HCT116 (cell line): ENCODE measurements around the gene NRCAM.

Experiments used
- EGR1 ChIP-seq: IDR thresholded peaks from 2 replicates; pipeline ENCODE4 v1.6.1; 2012; ENCODE audit warnings: low read depth
- ELF1 ChIP-seq: IDR thresholded peaks from 2 replicates; pipeline ENCODE4 v1.6.1; 2012; ENCODE audit warnings: low read depth, borderline replicate concordance
- EZH2 ChIP-seq: fragments of 200-600 bp; sonication (generic); IDR thresholded peaks from 2 replicates; pipeline ENCODE4 v1.6.1; 2017; ENCODE audit warnings: antibody characterized with exemption, mixed run types
- POLR2A ChIP-seq: IDR thresholded peaks from 2 replicates; pipeline ENCODE4 v1.7.0; 2011; ENCODE audit warnings: borderline replicate concordance; ENCODE audit not compliant: insufficient read depth, insufficient read length; ENCODE audit errors: extremely low read depth
- POLR2AphosphoS5 ChIP-seq: IDR thresholded peaks from 2 replicates; pipeline ENCODE4 v1.6.1; 2011; ENCODE audit warnings: mild to moderate bottlenecking, low read depth, low read length, moderate library complexity
- RAD21 ChIP-seq: IDR thresholded peaks from 2 replicates; pipeline ENCODE4 v1.6.1; 2012; ENCODE audit warnings: low read depth, mild to moderate bottlenecking
- SIN3A ChIP-seq: IDR thresholded peaks from 2 replicates; pipeline ENCODE4 v1.6.1; 2012; ENCODE audit warnings: low read depth
- SP1 ChIP-seq: IDR thresholded peaks from 2 replicates; pipeline ENCODE4 v1.6.1; 2012; ENCODE audit warnings: low read depth
- YY1 ChIP-seq: IDR thresholded peaks from 2 replicates; pipeline ENCODE4 v1.6.1; 2011; ENCODE audit warnings: low read length, low read depth, moderate library complexity, mild to moderate bottlenecking; ENCODE audit not compliant: insufficient replicate concordance; ENCODE audit errors: extremely low read depth
- ZNF274 ChIP-seq: fragments of 200-500 bp; sonication (Bioruptor generic); IDR thresholded peaks from 2 replicates; pipeline ENCODE4 v1.6.1; 2014; ENCODE audit warnings: mild to moderate bottlenecking, low read depth, low read length, inconsistent platforms
- TF ChIP-seq, protein P1 (sequence below), 3 experiments: fragments of 200-600 bp in 1 of 3; sonication (generic) in 1 of 3; IDR thresholded peaks in 2 of 3; conservative IDR thresholded peaks in 1 of 3; 2 replicates each; pipeline ENCODE4 v1.5.1; 2012 to 2017; ENCODE audit warnings: low read depth in 2 of 3, low read length in 2 of 3, antibody characterized with exemption in 1 of 3, borderline replicate concordance in 1 of 3, control low read depth in 1 of 3, mild to moderate bottlenecking in 1 of 3, mixed read lengths in 1 of 3, mixed run types in 1 of 3, moderate library complexity in 1 of 3; ENCODE audit not compliant: insufficient read depth in 1 of 3
- TF ChIP-seq, protein P2 (sequence below): IDR thresholded peaks from 2 replicates; pipeline ENCODE4 v1.6.1; 2012; ENCODE audit warnings: low read depth

DNA sequence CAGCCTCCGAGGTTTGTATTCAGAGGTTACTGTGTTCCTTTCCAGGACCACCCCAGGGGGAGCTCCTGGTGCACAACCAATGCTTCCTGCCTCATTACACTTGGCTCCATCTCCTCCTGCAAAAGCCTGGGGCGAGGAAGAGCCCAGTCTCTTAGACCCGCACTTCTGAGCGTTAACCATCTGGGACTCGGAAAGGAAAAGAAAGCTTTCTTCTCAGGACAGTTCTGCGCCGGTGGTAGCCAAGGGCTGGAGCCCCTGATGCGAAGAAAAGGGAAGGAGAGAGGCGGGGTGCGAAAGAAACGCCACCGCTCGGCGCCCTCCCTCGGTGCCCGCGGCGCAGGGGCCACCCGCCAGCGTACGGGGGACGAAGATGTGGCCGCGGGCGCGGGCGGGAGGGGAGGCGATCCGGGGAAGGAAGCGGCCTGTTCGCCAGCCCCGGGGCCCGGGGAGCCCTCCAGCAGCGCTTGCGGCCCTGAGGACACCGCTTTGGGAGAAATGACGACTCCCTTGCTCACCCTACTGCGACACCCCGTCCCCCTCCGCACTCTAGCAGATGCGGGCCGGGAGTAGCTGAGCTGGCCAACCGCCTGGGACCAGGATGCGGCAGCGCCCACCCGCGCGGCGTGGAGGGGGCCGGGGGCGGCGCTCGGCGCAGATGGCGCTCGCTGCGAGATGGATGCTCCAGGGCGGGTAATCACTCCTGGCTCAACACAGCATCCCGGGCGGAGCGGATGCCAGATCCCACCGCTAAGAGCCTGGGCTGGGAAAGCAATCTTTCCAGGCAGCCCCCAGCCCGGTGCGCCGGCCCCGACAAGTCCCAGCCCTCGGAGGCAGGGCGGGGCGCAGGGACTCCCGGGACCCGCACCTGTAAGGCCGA, 1.3 kb downstream of the NRCAM start:
- no peak for TF ChIP-seq SP1
- TF ChIP-seq, protein P1, sequence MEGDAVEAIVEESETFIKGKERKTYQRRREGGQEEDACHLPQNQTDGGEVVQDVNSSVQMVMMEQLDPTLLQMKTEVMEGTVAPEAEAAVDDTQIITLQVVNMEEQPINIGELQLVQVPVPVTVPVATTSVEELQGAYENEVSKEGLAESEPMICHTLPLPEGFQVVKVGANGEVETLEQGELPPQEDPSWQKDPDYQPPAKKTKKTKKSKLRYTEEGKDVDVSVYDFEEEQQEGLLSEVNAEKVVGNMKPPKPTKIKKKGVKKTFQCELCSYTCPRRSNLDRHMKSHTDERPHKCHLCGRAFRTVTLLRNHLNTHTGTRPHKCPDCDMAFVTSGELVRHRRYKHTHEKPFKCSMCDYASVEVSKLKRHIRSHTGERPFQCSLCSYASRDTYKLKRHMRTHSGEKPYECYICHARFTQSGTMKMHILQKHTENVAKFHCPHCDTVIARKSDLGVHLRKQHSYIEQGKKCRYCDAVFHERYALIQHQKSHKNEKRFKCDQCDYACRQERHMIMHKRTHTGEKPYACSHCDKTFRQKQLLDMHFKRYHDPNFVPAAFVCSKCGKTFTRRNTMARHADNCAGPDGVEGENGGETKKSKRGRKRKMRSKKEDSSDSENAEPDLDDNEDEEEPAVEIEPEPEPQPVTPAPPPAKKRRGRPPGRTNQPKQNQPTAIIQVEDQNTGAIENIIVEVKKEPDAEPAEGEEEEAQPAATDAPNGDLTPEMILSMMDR (IDR thresholded peaks at IDR 0.05 in 2 of 3, conservative IDR thresholded peaks at IDR 0.05 in 1 of 3; ENCODE audit: borderline replicate concordance in 1 of 3, insufficient read depth in 1 of 3, low read depth in 2 of 3, low read length in 2 of 3): no peak
- TF ChIP-seq YY1: no peak
- TF ChIP-seq POLR2AphosphoS5: no peak
- no peak for TF ChIP-seq EGR1
- no peak for TF ChIP-seq POLR2A
- no peak for TF ChIP-seq RAD21
- no peak for TF ChIP-seq EZH2
- TF ChIP-seq, protein P2, sequence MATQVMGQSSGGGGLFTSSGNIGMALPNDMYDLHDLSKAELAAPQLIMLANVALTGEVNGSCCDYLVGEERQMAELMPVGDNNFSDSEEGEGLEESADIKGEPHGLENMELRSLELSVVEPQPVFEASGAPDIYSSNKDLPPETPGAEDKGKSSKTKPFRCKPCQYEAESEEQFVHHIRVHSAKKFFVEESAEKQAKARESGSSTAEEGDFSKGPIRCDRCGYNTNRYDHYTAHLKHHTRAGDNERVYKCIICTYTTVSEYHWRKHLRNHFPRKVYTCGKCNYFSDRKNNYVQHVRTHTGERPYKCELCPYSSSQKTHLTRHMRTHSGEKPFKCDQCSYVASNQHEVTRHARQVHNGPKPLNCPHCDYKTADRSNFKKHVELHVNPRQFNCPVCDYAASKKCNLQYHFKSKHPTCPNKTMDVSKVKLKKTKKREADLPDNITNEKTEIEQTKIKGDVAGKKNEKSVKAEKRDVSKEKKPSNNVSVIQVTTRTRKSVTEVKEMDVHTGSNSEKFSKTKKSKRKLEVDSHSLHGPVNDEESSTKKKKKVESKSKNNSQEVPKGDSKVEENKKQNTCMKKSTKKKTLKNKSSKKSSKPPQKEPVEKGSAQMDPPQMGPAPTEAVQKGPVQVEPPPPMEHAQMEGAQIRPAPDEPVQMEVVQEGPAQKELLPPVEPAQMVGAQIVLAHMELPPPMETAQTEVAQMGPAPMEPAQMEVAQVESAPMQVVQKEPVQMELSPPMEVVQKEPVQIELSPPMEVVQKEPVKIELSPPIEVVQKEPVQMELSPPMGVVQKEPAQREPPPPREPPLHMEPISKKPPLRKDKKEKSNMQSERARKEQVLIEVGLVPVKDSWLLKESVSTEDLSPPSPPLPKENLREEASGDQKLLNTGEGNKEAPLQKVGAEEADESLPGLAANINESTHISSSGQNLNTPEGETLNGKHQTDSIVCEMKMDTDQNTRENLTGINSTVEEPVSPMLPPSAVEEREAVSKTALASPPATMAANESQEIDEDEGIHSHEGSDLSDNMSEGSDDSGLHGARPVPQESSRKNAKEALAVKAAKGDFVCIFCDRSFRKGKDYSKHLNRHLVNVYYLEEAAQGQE: no peak
- TF ChIP-seq ZNF274: no peak
- TF ChIP-seq SIN3A: no peak
- TF ChIP-seq ELF1: no peak
